ENCODE results near the gene MORN1.

The MORN1 gene

GRCh38 chr1:2373551-2374251, 17.7 kb downstream of the MORN1 start:
- no peak for DNase-seq (ENCODE audit: low spot score)

GRCh38 chr1:2372551-2373490, 18.5 kb downstream of the MORN1 start:
- no peak for DNase-seq (ENCODE audit: low spot score)

- no peak for DNase-seq (ENCODE audit: low spot score)
Measured at GRCh38 chr1:2368053-2368744, 23.2 kb downstream of the MORN1 start.

- DNase-seq (ENCODE audit: low spot score): no peak
Measured at GRCh38 chr1:2363847-2364513, 27.4 kb downstream of the MORN1 start.

GRCh38 chr1:2360588-2361364, 30.6 kb downstream of the MORN1 start:
- no peak for DNase-seq (ENCODE audit: low spot score)

- DNase-seq (ENCODE audit: low spot score): no peak
Measured at GRCh38 chr1:2358651-2359640, 32.4 kb downstream of the MORN1 start.

- no peak for DNase-seq (ENCODE audit: low spot score)
Measured at GRCh38 chr1:2358072-2358471, 33.3 kb downstream of the MORN1 start.

GRCh38 chr1:2356911-2357845, 34.2 kb downstream of the MORN1 start:
- DNase-seq (ENCODE audit: low spot score): no peak

GRCh38 chr1:2356401-2356800, 35.0 kb downstream of the MORN1 start:
- DNase-seq (ENCODE audit: low spot score): no peak

- no peak for DNase-seq (ENCODE audit: low spot score)
Measured at GRCh38 chr1:2355373-2356261, 35.7 kb downstream of the MORN1 start.

- DNase-seq (ENCODE audit: low spot score): no peak
Measured at GRCh38 chr1:2354511-2355372, 36.6 kb downstream of the MORN1 start.

- no peak for DNase-seq (ENCODE audit: low spot score)
Measured at GRCh38 chr1:2353551-2354438, 37.6 kb downstream of the MORN1 start.

- no peak for DNase-seq (ENCODE audit: low spot score)
Measured at GRCh38 chr1:2352897-2353550, 38.3 kb downstream of the MORN1 start.

- no peak for DNase-seq (ENCODE audit: low spot score)
Measured at GRCh38 chr1:2352341-2352896, 38.9 kb downstream of the MORN1 start.

GRCh38 chr1:2351723-2352122, 39.6 kb downstream of the MORN1 start:
- DNase-seq (ENCODE audit: low spot score): no peak
